GM12878 (cell line): Measurements from ENCODE around the gene CYP51A1. TPM values are rescaled to one million over a fixed set of nuclear protein-coding genes. Genes with fewer than 3 reads are reported as not detected.

Source experiments
- ATAC-seq: fragments of 200-7000 bp; cut with Tn5 transposase; 3 replicates; pipeline ENCODE4 v1.9.1; 2020; ENCODE audit warnings: mild to moderate bottlenecking, moderate library complexity
- BruUV-seq: library from RNA; stranded (reverse); fragments of 400-500 nt; replicated peaks from 2 replicates; lab custom pipeline; 2021; lab: Mats Ljungman, UMichigan
- CTCF ChIA-PET: fragments of 300-600 bp; sonication (Branson Sonifier 250); formaldehyde crosslinking; extraction: SDS; loops from one replicate; lab custom pipeline; 2021; ENCODE audit warnings: inconsistent platforms; lab: Yijun Ruan, JAX
- POLR2A ChIA-PET: fragments of 350-600 bp; formaldehyde crosslinking; extraction: SDS; loops from one replicate; lab custom pipeline; 2021; ENCODE audit warnings: inconsistent platforms; lab: Charles Lee
- RAD21 ChIA-PET: fragments of 300-600 bp; sonication (Branson Sonifier 250); formaldehyde crosslinking; loops from one replicate; lab custom pipeline; 2023; ENCODE audit warnings: antibody characterized with exemption; ENCODE audit not compliant: unreplicated experiment; lab: Charles Lee
- SMC1A ChIA-PET: fragments of 300-600 bp; sonication (Branson Sonifier 250); formaldehyde crosslinking; loops from one replicate; lab custom pipeline; 2023; ENCODE audit not compliant: unreplicated experiment, uncharacterized antibody; lab: Charles Lee
- DNase-seq: peaks from one replicate; pipeline ENCODE4 v3.0.0-alpha.2; 2011; ENCODE audit warnings: low read depth, low spot score
- FAIRE-seq: peaks from 3 replicates; lab custom pipeline; 2011; peaks lifted over from hg19 to GRCh38; lab: Jason Lieb, UNC
- H2AFZ ChIP-seq: 2 replicates; pipeline ENCODE4 v1.6.0; 2011; ENCODE audit warnings: low read depth, low read length, control low read depth; ENCODE audit not compliant: control insufficient read depth
- H3K27ac ChIP-seq: 2 replicates; pipeline ENCODE4 v1.5.1; 2011; ENCODE audit warnings: control low read depth; ENCODE audit not compliant: control insufficient read depth, insufficient read depth
- H3K27me3 ChIP-seq, 2 experiments: replicated peaks in 1 of 2; 2 replicates each; pipeline versions ENCODE4 v1.6.0 to v1.6.1; 2011; ENCODE audit warnings: low read length in 1 of 2; ENCODE audit not compliant: control insufficient read depth in 2 of 2, insufficient read depth in 2 of 2
- H3K36me3 ChIP-seq, 2 experiments: 2 replicates each; pipeline ENCODE4 v1.5.1; 2011; ENCODE audit warnings: low read length in 1 of 2; ENCODE audit not compliant: control insufficient read depth in 2 of 2, insufficient read depth in 2 of 2
- H3K4me1 ChIP-seq: 2 replicates; pipeline ENCODE4 v1.6.1; 2011; ENCODE audit warnings: mild to moderate bottlenecking, low read length, moderate library complexity, mixed read lengths; ENCODE audit not compliant: control insufficient read depth, insufficient read depth
- H3K4me2 ChIP-seq: 2 replicates; pipeline ENCODE4 v1.6.0; 2011; ENCODE audit warnings: control low read depth; ENCODE audit not compliant: control insufficient read depth, insufficient read depth
- H3K4me3 ChIP-seq: fragments of 200-600 bp; sonication (generic); 2 replicates; pipeline ENCODE4 v1.5.1; 2016
- H3K79me2 ChIP-seq: 2 replicates; pipeline ENCODE4 v1.6.0; 2011; ENCODE audit warnings: low read length; ENCODE audit not compliant: control insufficient read depth, insufficient read depth
- H3K9ac ChIP-seq: 2 replicates; pipeline ENCODE4 v1.8.0; 2011; ENCODE audit warnings: low read length, control low read depth, mixed read lengths; ENCODE audit not compliant: control insufficient read depth, insufficient read depth
- H3K9me3 ChIP-seq: replicated peaks from 3 replicates; pipeline ENCODE4 v1.5.1; 2011; ENCODE audit warnings: mild to moderate bottlenecking, low read length; ENCODE audit not compliant: control insufficient read depth, insufficient read depth
- H4K20me1 ChIP-seq: 2 replicates; pipeline ENCODE4 v1.6.0; 2011; ENCODE audit not compliant: control insufficient read depth, insufficient read depth
- BMI1 ChIP-seq: fragments of 450-650 bp; IDR thresholded peaks from 2 replicates; pipeline ENCODE4 v1.6.1; 2016; ENCODE audit warnings: mild to moderate bottlenecking, moderate library complexity, borderline replicate concordance
- CREM ChIP-seq: IDR thresholded peaks from 2 replicates; pipeline ENCODE4 v1.6.1; 2014; ENCODE audit warnings: antibody characterized with exemption, low read depth
- DPF2 ChIP-seq: fragments of 450-650 bp; IDR thresholded peaks from 2 replicates; pipeline ENCODE4 v1.6.1; 2017; ENCODE audit warnings: mild to moderate bottlenecking
- ELK1 ChIP-seq: IDR thresholded peaks from 2 replicates; pipeline ENCODE4 v1.6.1; 2012; ENCODE audit warnings: low read depth, low read length, improper control_type of control experiment
- ESRRA ChIP-seq: IDR thresholded peaks from 2 replicates; pipeline ENCODE4 v1.6.1; 2012; ENCODE audit warnings: mild to moderate bottlenecking, low read length, improper control_type of control experiment
- EZH2 ChIP-seq: IDR thresholded peaks from 2 replicates; pipeline ENCODE4 v1.6.1; 2012; ENCODE audit warnings: low read depth, mild to moderate bottlenecking, control low read depth, inconsistent platforms, low read length, borderline replicate concordance; ENCODE audit not compliant: control insufficient read depth
- FOXM1 ChIP-seq: IDR thresholded peaks from 2 replicates; pipeline ENCODE4 v1.6.1; 2012; ENCODE audit warnings: low read depth, mild to moderate bottlenecking, inconsistent platforms, low read length, moderate library complexity
- KDM1A ChIP-seq: fragments of 200-600 bp; sonication (generic); IDR thresholded peaks from 2 replicates; pipeline ENCODE4 v1.6.1; 2016; ENCODE audit warnings: borderline replicate concordance
- KLF5 ChIP-seq: fragments of 450-650 bp; IDR thresholded peaks from 2 replicates; pipeline ENCODE4 v1.6.1; 2014; ENCODE audit warnings: mild to moderate bottlenecking; ENCODE audit not compliant: partially characterized antibody
- LARP7 ChIP-seq: fragments of 450-650 bp; IDR thresholded peaks from 2 replicates; pipeline ENCODE4 v1.6.1; 2017; ENCODE audit warnings: mild to moderate bottlenecking
- NFXL1 ChIP-seq: fragments of 450-650 bp; IDR thresholded peaks from 2 replicates; pipeline ENCODE4 v1.6.1; 2017; ENCODE audit warnings: antibody characterized with exemption, mild to moderate bottlenecking, borderline replicate concordance
- POLR2AphosphoS2 ChIP-seq: IDR thresholded peaks from 2 replicates; pipeline ENCODE4 v1.6.1; 2011; ENCODE audit warnings: low read depth, mild to moderate bottlenecking, low read length, improper control_type of control experiment, moderate library complexity
- RELB ChIP-seq: fragments of 450-650 bp; IDR thresholded peaks from 2 replicates; pipeline ENCODE4 v1.6.1; 2017; ENCODE audit warnings: low read depth, mild to moderate bottlenecking, moderate library complexity
- SIX5 ChIP-seq: IDR thresholded peaks from 2 replicates; pipeline ENCODE4 v1.6.1; 2011; ENCODE audit warnings: mild to moderate bottlenecking, low read depth, low read length, moderate library complexity; ENCODE audit not compliant: severe bottlenecking
- SMAD1 ChIP-seq: fragments of 450-650 bp; IDR thresholded peaks from 2 replicates; pipeline ENCODE4 v1.6.1; 2018; ENCODE audit warnings: mild to moderate bottlenecking, low read depth; ENCODE audit not compliant: partially characterized antibody
- USF1 ChIP-seq: IDR thresholded peaks from 2 replicates; pipeline ENCODE4 v1.6.1; 2011; ENCODE audit warnings: borderline replicate concordance, low read depth, mild to moderate bottlenecking, moderate library complexity, mixed read lengths, low read length; ENCODE audit not compliant: insufficient read depth; ENCODE audit errors: extremely low read length
- ZNF274 ChIP-seq: IDR thresholded peaks from one replicate; pipeline ENCODE4 v1.8.0; 2011; ENCODE audit not compliant: insufficient read length, insufficient read depth
- WGBS: methylation state at CpG from one replicate; pipeline ENCODE4 v1.1.6; 2016; ENCODE audit warnings: low lambda C conversion rate; ENCODE audit not compliant: insufficient replicate concordance, insufficient coverage; ENCODE audit errors: missing lambda C conversion rate; 5-methylcytosine and 5-hydroxymethylcytosine counted together
- in situ Hi-C: fragments of 300-500 bp; cut with MboI; formaldehyde crosslinking; loops from 9 replicates; pipeline ENCODE4 v1.14.3; 2018; ENCODE audit warnings: mixed read lengths
- intact Hi-C: fragments of 100-400 bp; cut with micrococcal nuclease; formaldehyde crosslinking; loops from one replicate; pipeline ENCODE4 v1.14.2; 2022; ENCODE audit not compliant: unreplicated experiment
- polyA plus RNA-seq, 11 experiments: library from polyadenylated mRNA; depleted of rRNA in 4 of 11; unstranded in 6 of 11; stranded (reverse) in 5 of 11; fragments of >200 nt; fragmentation: Nextera tagmentation in 4 of 11; fragmentation: Illumina TruSeq in 1 of 11; extraction: Ambion mirVana in 4 of 11; extraction: Trizol in 1 of 11; gene quantifications; 1 replicate in 1 of 11; 2 replicates in 10 of 11; pipeline versions ENCODE4 v1.2.1 to v1.2.3, GENCODE V29; 2011 to 2016; ENCODE audit warnings: inconsistent platforms in 2 of 11, missing spikeins in 2 of 11, low read depth in 1 of 11
- total RNA-seq, 4 experiments: library from RNA; depleted of rRNA in 3 of 4; stranded (reverse); fragments of >200 nt in 3 of 4; fragmentation: Illumina TruSeq in 1 of 4; extraction: Trizol in 1 of 4; gene quantifications; 2 replicates each; pipeline versions ENCODE4 v1.2.1 to v1.2.3, GENCODE V29; 2013 to 2021

CYP51A1 gene
- total and polyA plus RNA-seq, 10 of the 15 experiments (the other 5 are each of a cell fraction or from before 2014, with no cell fraction given): 21.5 to 113 (median 61.8) TPM

GRCh38 chr7:92100534-92100933 is 33.7 kb downstream of the CYP51A1 start:
- no peak overlapping the region for H3K27ac ChIP-seq
- DNase-seq (no peak), ATAC-seq (no peak), FAIRE-seq (no peak)
- BruUV-seq: no TSS peak
- H4K20me1 ChIP-seq: no peaks in the 10 kb centered on the region
- no peaks in the 10 kb centered on the region for H3K27me3 ChIP-seq
- no peak overlapping the region for H3K4me2 ChIP-seq
- H3K4me1 ChIP-seq: no peaks in the 10 kb centered on the region
- ChIA-PET RAD21 (no interaction called here), SMC1A (no interaction called here), CTCF (no interaction called here), POLR2A (no interaction called here)
- peaks cover 0 to 27% of the 10 kb centered on the region in 2 experiments; a peak in 3 of 4 replicates for H3K36me3 ChIP-seq
- TF ChIP-seq EZH2 (no peak), USF1 (no peak), ZNF274 (no peak), KDM1A (no peak), BMI1 (no peak), ELK1 (no peak), ESRRA (no peak), RELB (no peak), NFXL1 (no peak), KLF5 (no peak), FOXM1 (no peak), CREM (no peak), DPF2 (no peak), POLR2AphosphoS2 (no peak), SIX5 (no peak), SMAD1 (no peak), LARP7 (no peak)
- H3K4me3 ChIP-seq: no peak overlapping the region
- H2AFZ ChIP-seq: no peak overlapping the region
- in situ Hi-C loops (no loop called here), intact Hi-C loops (no loop called here)
- 100% methylated on average over 1 of the region's 1 CpG for WGBS
- no peaks in the 10 kb centered on the region for H3K9me3 ChIP-seq
- no peak overlapping the region for H3K9ac ChIP-seq
- H3K79me2 ChIP-seq: no peaks in the 10 kb centered on the region
